Stimulated activated CD4-positive, alpha-beta T cell treated with anti-CD3 and anti-CD28 coated beads, Interleukin-1b, Interleukin-23, amount 100 ng/mL, for 4 hours (primary cell): ENCODE data around the gene MAML1.
"Not testable (repeated sequence)": the region's sequence is repeated elsewhere in the genome, so short reads cannot be mapped to it uniquely, and the experiment has no call there.

Source experiments
- DNase-seq, 2 donors: peaks; one replicate each; pipeline ENCODE4 v3.0.0-alpha.2; 2020; ENCODE audit warnings: low read depth in 2 of 2

The MAML1 gene

GRCh38 chr5:179767496-179768100 is 35.0 kb downstream of the MAML1 start:
- no peak for DNase-seq

- no peak for DNase-seq
These were observed 35.9 kb downstream of the MAML1 start for GRCh38 chr5:179768326-179769085.

- no peak for DNase-seq
These were observed 36.6 kb downstream of the MAML1 start for GRCh38 chr5:179769271-179769670.

GRCh38 chr5:179769796-179770195 is 37.2 kb downstream of the MAML1 start:
- DNase-seq, result no peak

GRCh38 chr5:179771311-179771895 is 38.8 kb downstream of the MAML1 start:
- no peak for DNase-seq

GRCh38 chr5:179772351-179772750 is 39.7 kb downstream of the MAML1 start:
- DNase-seq, result no peak

GRCh38 chr5:179773686-179774040 is 41.0 kb downstream of the MAML1 start:
- no peak for DNase-seq

GRCh38 chr5:179774442-179774841 is 41.8 kb downstream of the MAML1 start:
- DNase-seq, result no peak

GRCh38 chr5:179776411-179776938 is 43.9 kb downstream of the MAML1 start:
- no peak for DNase-seq

GRCh38 chr5:179777456-179777855 is 44.8 kb downstream of the MAML1 start:
- no peak for DNase-seq

GRCh38 chr5:179777909-179778308 is 45.3 kb downstream of the MAML1 start:
- DNase-seq, result no peak

GRCh38 chr5:179778591-179778990 is 46.0 kb downstream of the MAML1 start:
- no peak for DNase-seq

GRCh38 chr5:179779826-179780225 is 47.2 kb downstream of the MAML1 start:
- no peak for DNase-seq

GRCh38 chr5:179780362-179780761 is 47.7 kb downstream of the MAML1 start:
- DNase-seq, result no peak

- no peak for DNase-seq
These were observed 49.2 kb downstream of the MAML1 start for GRCh38 chr5:179781846-179782245.

- DNase-seq, result no peak
These were observed 50.5 kb downstream of the MAML1 start for GRCh38 chr5:179783128-179783527.

- DNase-seq, result no peak
These were observed 54.2 kb downstream of the MAML1 start for GRCh38 chr5:179786861-179787260.

- no peak for DNase-seq
These were observed 55.7 kb downstream of the MAML1 start for GRCh38 chr5:179788193-179788854.

- not testable (repeated sequence) for DNase-seq
These were observed 56.7 kb downstream of the MAML1 start for GRCh38 chr5:179789278-179789677.

GRCh38 chr5:179791881-179792611 is 59.4 kb downstream of the MAML1 start:
- DNase-seq, result no peak

- no peak for DNase-seq
These were observed 60.2 kb downstream of the MAML1 start for GRCh38 chr5:179792612-179793467.
